Kasumi-1 (cell line): ENCODE measurements around the gene PRRX1.

ENCODE experiments used
- DNase-seq, 2 experiments: peaks; one replicate each; lab custom pipeline; 2025; lab: John Stamatoyannopoulos, UW

PRRX1 gene

DNA sequence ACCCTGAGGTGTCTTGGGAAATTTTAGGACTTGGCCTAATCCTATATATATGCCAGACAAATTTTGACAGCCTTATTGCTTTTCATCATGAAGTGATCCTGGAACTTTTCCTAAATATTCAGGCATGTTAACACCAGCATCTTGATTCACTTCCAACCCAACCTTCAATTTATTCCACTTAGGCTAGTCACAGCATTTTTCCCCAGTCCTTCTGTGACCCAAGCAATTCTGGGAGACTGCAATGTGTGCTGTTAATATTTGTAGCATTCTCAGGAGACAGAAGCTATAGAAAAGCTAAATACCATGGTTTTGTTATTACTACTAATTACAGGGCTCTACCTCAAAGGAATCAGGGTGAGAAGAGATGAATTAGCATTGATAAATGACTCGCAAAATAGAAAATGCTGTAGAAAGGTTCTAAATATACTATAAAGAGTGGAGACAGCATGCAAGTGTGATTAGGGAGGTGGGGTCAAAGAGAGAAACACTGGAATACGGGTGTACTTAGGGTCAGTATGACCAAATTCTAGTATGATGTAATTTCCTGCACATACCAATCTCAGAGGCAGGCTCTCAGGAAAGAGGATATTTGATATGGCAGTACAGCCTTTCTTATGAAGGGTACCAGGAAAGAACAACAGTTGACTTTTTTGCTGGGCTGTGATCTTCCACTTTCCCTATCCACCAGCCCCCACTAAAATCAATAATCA is 29.1 kb downstream of the PRRX1 start:
- DNase-seq: no peak

DNA sequence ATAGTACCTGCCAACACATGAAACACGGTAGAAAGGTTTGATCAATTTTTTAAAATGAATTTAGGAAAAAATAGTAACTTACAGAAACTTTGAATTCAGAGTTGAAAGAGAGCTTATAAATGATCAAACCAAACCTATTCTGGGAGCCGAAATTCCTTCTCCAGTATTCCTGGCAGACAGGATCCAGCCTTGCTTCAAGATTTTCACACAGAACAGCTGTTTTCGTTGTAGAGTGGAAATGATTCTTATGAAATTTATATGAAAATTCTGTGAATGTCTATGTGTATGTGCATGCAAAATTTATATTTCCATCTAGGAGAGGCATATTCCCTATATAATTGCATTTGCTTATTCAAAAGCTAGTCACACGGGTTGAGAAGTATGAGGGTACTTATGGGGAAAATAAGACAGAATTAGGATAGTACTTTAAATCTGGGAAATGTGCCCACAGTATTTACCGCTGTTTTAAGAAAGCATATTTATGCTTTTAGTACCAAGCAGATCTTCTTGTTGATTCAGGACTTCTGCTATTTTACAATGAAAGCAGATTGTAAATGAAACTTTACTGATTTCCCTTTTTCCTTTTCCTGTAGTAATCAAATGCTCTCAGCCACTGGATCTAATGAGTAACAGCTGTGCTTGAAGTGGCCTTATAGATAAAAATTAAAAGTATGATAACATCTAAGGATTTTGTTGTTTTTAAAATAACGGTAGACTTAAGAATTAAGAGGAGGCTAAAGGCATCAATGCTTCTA is 30.4 kb downstream of the PRRX1 start:
- DNase-seq: no peak

DNA sequence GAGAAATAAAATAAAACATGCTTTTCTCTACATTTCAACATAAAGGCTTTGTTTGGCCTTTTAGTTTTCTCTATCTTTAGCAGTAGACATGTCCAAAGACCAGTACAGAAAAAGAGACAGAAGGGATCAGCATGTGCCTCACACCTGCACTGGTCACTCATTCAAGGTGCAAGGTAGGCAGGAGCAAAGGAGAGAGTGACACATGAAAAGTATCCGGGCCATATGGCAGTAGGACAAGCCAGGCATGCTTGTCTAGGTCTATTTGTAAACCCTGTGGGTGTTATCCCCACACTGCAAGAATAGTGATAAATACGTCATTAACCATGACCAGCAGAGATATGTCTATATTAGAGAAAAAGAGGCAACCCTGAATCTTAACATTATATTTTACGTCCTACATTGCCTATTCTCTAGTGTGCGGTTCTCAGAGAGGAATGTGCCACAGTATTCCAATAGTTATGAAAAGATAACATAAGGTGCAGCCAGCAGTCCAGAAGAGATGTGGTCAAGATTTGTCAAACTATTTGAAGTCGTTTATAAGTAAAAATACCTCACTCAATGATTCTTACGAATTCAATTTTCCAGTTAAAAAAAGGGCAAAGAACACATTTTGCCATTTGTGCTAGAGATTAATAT is 32.1 kb downstream of the PRRX1 start:
- DNase-seq: no peak

DNA sequence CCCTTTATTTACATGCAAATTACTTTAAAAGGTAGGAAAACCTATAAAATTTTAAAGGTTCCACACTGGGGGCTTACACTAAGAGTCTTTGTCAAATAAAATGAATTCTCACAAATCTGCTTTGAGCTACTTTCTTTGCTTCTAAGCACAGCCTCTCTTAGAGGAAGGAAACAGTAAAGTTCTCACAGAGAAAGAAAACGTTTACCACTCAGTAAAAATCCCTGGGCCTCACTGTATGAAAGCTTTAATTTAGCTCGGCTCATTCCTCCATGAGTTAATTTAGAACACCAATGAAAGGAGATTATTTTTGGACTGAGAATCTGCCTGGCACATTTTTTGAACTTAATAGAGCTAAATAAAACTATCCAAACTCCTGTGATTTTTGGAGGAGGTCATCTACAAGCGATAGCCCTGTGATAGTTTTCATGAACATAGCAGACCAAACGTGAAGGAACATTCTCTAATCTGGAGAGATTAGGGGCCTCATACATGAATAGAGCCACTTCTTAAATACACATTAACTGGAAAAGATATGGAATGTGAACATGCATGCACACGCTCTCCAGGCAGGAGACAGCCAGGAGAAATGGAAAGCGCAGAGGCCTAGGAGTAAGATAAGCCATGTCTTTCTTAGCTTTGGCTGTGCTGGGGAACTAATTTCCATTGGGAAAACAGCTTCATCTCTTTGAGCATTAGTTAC is 32.8 kb downstream of the PRRX1 start:
- DNase-seq: no peak

DNA sequence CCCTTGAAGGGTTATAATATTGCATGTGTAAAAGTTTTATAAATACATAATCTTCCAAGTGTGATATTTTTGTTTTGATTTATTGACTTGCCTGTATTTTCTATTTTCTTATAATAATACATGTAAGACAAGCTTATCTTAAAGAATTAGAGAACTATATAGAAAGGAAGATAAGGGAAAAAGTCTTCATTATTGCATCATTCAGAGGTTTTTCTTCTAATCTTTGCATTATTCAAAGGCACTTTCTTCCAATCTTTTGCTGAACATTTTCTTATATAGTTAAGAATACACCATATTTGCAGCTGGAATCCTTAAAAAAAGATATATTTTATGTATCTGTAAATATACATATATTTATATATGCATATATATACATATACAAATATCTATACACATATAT is 33.4 kb downstream of the PRRX1 start:
- DNase-seq: no peak

DNA sequence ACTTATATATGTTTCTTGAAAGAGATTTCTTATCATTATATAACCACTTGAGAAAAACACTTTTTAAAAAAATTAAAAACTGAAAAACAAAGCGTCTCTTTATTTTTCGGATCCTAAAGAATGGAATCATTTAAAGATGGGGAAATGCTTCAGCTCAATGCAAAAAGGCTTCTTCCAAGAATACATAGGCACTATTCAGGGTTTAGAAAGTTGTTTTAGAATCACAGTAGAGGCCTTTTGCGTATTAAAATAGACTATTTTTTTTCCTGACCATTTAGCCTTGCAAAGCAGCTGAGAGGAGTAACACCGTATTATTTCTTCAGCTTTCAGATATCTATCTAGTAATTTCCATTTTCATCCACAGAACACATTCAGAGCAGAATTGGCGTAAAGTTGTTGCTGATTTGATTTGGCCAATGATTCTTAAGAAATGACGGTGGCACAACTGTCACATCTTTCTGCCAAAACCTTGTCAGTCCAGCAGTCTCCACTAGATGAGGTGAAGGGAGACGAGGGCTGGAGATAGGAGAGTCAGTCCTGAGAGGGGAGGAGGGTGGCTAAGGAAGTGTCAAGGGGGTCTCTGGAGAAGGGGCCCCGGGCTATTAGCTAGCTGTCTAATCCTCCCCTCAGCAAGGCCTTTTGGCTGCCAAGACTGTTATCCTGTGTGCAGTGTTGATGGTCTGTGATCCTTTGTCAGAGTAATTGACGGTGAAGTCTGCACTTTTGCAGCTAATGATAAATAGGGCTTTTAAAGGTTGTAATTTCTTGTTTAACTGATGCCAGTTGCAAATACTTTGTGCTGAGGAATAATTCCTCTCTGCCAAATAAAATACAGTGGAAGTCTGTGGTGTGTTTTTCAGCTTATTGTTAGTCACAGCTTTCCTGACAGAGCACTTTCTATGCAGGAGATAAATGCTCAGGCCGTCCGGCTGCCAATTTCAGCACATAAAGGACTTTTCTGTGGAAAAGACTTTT is 34.7 kb downstream of the PRRX1 start:
- DNase-seq: no peak

DNA sequence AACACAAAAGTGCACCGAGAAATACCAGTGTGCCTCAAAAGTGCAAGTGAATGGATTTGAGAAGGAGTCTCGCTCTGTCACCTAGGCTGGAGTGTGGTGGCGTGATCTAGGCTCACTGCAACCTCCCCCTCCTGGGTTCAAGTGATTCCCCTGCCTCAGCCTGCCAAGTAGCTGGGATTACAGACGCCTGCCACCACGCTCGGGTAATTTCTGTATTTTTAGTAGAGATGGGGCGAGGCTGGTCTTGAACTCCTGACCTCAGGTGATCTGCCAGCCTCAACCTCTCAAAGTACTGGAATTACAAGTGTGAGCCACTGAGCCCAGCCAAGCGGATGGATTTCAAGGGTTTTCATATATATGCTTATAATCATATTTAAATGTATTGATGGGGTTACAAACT is 35.8 kb downstream of the PRRX1 start:
- DNase-seq: no peak

DNA sequence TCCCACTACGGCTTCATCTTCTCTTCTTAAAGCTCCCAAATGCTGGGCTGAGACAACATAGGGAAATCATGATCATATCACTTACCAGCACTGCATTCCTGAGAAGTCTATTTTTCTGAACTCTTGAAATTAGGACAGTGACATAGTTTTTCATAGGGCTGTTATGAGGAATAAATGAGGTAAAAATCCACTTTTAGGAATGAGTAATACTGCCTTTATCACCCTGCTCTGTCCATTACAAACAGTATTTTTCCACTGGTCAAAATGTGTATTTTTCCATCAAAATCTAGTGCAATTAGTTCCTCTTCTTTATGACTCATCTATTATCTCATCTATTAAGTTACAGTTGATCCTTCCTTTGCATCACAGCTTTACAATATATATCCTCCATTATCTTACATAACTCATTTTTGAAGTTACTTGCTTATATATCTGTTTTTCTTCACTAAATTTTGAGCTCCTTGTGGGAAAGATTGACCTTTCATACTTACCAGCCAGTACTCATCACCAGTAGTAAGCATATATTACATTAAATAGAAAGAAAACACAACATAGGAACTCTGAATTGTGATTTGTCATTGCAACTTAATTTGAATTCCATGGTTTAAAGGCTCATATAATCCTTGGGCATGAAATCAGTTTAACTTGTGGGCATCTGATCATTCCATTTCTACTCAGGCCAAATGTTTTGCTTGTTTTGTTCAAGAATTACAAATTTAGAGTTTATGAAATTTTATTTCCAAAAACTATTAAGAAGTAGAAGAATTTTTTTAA is 37.1 kb downstream of the PRRX1 start:
- DNase-seq: no peak

DNA sequence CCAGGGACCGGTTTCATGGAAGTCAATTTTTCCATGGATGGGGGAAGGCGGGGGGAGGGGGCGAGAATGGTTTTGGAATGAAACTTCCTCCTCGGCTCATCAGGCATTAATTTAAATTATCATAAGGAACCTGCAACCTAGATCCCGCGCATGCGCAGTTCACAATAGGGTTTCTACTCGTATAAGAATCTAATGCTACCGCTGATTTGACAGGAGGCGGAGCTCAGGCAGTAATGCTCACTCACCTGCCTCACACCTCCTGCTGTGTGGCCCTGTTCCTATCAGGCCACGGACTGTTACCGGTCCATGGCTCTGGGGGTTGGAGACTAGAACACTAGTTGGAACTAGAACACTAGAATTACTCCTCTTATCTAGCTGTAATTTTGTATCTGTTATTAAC is 38.0 kb downstream of the PRRX1 start:
- DNase-seq: no peak

DNA sequence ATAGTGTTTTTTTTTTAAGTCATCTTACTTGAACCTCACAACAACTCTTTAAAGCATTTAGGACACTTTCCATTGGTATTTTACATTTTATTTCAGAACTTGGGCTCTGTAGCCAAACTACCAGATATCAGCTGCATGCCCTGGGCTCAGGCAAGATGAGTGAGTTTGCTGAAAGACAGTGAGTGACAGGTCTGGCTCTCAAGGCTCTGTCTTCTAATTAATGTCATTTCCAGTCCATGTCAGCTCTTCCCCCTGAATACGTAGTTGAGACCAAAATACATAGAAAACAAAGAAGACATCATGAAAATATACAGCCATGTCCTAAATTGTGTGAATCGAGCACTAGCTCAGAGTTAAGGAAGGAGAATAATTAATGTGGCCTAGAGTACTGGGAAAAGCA is 39.7 kb downstream of the PRRX1 start:
- DNase-seq: no peak

DNA sequence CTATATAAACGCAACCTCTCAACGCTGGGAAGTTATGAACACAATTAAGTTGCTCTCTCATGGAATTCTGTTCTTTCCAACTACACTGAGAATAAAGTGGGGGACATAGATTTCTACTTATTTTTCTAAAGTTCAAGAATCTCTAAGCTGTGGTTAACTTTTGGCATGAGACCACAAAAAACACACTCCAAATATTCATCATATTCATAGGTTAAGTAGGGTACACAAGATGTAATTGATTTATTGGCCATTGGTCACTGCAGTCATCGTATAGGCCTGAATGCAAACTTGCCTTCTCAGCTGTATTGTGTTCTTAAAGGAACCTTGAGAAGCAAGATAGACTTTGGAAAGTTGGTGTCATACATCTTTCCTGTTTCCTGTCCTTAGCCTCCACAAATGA is 40.3 kb downstream of the PRRX1 start:
- DNase-seq: no peak

DNA sequence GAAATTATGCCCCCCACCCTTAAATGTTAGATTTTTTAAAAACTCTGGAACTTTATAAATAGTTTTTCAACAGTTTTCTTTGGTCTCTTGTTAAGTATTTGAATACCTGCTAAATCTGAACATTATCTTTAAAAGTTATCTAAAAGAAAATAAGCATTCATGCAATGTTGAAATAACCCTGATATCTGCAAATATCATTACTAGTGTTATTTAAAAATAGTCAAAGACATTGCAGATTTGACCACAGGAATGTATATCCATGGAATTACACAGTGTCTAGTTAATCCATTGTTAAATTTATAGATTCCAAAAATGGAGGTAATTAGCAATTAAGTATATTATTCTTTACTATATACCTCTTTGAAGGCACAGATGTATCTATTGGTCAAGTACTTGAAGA is 42.0 kb downstream of the PRRX1 start:
- no peak for DNase-seq

DNA sequence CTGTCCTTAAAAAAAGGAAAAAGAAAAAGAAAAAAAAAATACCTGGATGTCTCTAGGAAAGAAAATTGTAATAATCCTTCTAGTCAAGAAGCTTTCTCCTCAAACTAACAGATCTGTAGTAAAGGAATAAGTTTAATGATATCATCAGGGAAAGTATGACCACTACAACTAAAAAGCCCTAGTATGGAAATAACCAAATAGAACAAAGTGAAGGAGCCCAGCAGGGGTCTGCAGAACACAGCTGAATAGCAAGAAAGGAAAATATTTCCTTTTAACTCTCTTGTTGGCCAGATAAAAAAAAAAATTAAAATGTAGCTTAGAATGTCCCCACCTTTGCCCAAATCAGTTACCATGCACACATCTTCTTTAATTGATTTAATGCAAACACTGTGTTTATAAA is 43.2 kb downstream of the PRRX1 start:
- DNase-seq: no peak

DNA sequence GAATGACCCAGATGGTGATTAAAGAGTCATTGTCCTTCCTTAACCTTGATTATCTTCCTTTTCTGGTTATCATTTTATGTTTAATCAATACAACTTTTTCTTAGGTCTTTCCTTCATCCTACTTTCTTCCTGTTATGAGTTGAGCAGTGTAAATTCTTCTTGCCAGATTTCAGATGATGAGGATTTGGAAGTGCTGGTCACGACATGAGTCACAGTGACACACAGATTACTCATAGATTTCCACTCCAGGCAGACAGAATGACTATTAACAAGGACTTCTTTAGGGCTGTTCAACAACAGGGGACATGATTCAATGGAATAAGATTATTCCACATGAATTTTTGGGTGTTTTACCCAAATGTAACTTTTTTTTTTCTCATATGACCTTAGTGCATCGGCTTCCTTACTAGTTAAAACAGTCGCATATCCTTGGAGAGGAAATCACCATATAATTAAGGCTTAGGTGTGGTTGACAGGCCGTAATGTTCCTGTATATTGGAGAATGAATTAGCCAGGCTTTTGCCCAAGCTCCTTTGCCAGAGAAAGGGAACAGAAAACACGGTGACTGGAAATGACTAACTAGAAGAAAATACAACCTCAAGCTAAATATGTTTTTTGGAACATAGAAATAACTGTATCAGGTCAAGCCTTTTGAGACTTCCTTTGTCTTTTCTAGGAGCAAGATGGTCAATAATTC is 44.2 kb downstream of the PRRX1 start:
- no peak for DNase-seq

DNA sequence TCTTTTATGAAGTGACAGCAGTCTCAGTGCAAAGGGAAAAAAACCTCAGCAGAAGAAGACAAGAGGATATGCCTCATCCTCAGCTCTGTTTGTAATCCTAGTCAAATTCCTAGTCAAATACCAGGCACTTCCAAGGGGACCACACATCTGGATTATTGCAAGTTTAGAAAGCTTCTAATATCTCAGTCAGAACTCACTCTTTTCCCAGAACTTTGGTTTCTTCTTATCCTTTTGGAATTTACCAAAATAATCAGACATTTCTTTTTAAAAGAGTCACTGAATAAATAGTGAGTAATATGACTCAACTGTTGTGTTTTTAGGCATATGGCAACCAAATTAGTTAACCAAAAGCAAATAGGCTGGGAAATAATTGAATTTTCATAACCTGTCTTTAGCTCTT is 47.8 kb downstream of the PRRX1 start:
- no peak for DNase-seq

DNA sequence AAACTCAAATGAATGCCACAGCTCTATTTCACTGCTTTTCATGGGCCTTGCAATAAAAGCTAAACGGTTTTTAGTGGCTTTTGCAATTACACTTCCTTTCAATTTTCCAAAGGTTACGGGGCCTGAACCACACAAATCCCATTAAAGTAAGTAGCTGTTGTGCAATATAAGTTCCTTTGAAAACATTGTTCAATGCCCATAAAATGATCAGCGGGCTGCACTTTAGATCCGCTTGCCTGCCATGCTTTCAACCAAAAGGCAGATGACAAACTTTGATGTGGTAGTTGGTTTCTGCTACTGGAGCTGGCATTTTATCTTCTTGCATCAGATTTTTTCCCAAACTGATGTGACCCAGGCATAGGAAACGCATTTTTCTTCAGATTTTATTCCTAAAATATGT is 50.2 kb downstream of the PRRX1 start:
- DNase-seq: peak in 1 of 2 experiments; percentile 6

DNA sequence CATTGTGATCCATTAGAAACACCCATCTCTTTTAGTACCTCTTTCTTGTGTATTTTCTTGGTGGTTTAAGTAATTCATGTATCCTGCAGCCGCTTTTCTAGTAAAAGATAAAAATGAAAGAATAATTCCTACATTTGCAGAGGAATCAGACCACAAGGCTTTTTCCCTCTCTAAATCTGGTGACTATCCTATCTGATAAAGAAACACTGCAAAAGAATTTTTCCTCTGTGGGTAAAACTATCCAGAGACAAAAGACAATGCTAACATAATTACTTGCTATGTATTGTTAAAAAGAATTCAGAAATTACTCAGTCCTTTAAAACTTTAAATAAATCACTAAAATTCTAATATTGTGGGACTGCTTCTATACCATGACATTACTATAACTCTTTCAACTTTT is 51.0 kb downstream of the PRRX1 start:
- no peak for DNase-seq

DNA sequence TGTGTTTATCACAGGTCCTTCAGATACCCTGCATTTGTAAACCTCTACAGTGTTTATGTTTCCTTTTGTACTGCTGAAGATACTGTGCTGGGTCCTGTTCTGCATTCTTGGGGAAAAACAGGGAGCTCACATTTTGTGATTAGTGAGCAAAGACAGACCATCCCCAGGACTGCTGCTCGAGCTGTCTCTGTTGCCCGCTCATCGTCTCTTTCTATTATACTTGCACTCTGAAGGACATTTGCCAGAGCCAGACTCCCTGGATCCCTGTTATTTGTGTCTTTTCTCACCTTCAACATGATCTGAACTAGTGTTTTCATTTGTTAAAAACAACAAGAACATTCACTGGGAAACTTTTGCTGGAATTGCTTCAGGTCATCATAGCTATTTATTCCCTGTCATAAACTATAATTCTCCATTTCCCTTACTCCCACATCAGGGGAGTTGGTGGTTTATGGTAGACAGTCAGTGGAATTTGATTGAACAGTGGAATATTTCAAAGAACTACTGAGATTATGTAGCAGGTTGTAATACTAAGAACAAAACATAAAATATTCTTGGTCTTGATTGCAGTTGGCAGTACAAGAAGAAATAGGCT is 53.0 kb downstream of the PRRX1 start:
- DNase-seq: no peak

DNA sequence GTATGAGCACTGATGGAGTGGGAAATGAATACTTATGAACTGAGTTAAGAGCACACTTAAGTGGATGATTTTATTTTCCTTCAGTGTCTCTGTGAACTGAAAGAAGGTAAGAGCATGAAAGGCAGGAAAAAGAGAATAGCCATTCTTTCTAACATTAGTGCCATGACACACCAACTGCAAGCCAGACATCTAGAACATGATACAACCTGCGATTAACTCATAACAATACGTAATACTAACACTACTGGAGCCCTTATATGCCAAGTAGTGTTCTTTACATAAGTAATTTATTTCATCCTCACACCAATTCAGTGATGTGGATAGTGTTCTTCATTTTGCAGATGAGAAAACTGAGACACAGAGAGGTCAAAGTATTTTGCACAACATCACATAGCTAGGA is 56.7 kb downstream of the PRRX1 start:
- no peak for DNase-seq

DNA sequence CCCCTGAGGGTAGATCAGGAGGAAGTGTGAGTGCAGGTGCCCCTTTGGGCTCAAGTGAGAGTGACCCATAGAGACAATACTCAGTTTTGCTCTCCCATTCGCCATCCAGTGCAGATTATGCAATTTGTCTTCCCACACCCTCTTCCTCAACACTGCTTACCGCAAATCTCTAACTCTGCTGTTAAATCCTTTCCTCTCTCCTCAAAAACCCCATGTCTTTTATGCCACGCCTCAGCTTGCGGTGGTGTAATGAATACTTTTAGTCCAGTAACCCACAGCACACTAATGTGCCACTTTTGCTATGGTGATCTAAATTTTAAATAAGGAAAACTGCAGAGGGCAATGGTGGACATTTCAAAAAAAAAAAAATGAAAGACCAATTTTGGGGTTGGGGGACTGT is 57.7 kb downstream of the PRRX1 start:
- DNase-seq: no peak
